ENCODE measurements around the gene SDF2L1. TPM values are rescaled to one million over a fixed set of nuclear protein-coding genes. Genes with fewer than 3 reads are reported as not detected.

SDF2L1 gene
- total RNA-seq, 1 donor, result 18.3 TPM

- H3K4me3 ChIP-seq (ENCODE audit: low read depth, low read length), result no peak overlapping the region
- DNase-seq (ENCODE audit: low read depth), result no peak
- TF ChIP-seq, protein P1, sequence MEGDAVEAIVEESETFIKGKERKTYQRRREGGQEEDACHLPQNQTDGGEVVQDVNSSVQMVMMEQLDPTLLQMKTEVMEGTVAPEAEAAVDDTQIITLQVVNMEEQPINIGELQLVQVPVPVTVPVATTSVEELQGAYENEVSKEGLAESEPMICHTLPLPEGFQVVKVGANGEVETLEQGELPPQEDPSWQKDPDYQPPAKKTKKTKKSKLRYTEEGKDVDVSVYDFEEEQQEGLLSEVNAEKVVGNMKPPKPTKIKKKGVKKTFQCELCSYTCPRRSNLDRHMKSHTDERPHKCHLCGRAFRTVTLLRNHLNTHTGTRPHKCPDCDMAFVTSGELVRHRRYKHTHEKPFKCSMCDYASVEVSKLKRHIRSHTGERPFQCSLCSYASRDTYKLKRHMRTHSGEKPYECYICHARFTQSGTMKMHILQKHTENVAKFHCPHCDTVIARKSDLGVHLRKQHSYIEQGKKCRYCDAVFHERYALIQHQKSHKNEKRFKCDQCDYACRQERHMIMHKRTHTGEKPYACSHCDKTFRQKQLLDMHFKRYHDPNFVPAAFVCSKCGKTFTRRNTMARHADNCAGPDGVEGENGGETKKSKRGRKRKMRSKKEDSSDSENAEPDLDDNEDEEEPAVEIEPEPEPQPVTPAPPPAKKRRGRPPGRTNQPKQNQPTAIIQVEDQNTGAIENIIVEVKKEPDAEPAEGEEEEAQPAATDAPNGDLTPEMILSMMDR (IDR thresholded peaks at IDR 0.05; ENCODE audit: insufficient read depth, low read length), result no peak
These were observed 38.9 kb downstream of the SDF2L1 start for GRCh38 chr22:21680830-21681565.

- H3K4me3 ChIP-seq (ENCODE audit: low read depth, low read length), result no peak overlapping the region
- TF ChIP-seq, protein P1 (IDR thresholded peaks at IDR 0.05; ENCODE audit: insufficient read depth, low read length), result no peak
- no peak for DNase-seq (ENCODE audit: low read depth)
These were observed 39.7 kb downstream of the SDF2L1 start for GRCh38 chr22:21681566-21682370.

- H3K4me3 ChIP-seq (ENCODE audit: low read depth, low read length), result no peak overlapping the region
These were observed 40.5 kb downstream of the SDF2L1 start for GRCh38 chr22:21682385-21683175.

DNA sequence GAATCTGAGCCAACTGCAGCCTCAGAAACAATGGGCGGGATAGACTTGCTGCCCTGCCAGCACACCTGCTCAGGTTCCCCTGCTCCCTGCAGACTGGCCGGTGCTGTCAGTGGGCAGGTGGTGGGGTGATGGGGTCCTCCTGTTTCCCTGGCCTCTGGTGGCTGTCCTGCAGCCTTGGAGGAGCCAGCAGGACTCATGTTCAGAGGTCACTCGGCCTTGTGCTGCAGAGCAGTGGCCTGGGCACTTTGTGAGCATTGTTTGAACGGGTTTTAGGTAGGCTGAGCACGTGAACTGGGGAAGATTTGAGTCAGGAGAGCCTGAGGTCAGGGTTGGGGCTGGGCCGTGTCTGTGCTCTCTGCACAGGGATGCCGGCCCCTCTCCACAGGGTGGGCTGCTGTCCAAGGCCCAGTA lies 41.3 kb downstream of the SDF2L1 start:
- H3K4me3 ChIP-seq (ENCODE audit: low read depth, low read length), result no peak overlapping the region
- TF ChIP-seq, protein P1 (IDR thresholded peaks at IDR 0.05; ENCODE audit: insufficient read depth, low read length), result no peak
- no peak for DNase-seq (ENCODE audit: low read depth)

More at GRCh38 chr22:21682385-21683175, 40.5 kb downstream of the SDF2L1 start:
- TF ChIP-seq, protein P1 (IDR thresholded peaks at IDR 0.05; ENCODE audit: insufficient read depth, low read length), result no peak
- no peak for DNase-seq (ENCODE audit: low read depth)

DNA sequence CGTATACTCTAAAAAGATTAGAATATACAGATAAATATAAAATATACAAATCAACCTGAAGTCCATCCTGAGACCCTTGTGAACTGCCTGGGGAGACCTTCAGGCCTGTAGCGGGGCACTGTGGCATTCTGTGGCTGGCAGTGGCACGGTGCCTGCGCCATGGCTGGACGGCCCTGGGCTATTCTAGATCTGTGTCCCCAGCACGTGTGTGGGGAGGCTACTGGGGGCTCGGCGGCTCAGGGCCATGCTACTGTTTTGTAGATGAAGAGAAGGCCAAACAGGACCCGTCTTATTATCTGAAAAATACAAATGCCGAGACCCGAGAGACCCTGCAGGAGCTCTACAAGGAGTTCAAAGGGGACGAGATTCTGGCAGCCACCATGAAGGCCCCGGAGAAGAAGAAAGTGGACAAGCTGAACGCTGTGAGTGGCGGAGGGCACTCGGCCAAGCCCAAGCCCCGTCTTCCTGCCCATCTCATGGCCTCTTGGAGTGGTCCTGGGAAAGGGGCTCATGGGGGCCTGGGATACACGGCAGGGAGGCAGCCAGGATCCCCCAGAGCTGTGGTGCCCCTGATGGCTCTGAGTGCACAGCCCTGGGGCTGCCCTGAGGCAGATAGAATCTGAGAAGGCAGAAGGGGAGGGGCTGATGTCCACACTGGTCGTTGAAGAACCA lies 42.5 kb downstream of the SDF2L1 start:
- no peak overlapping the region for H3K4me3 ChIP-seq (ENCODE audit: low read depth, low read length)
- TF ChIP-seq, protein P1 (IDR thresholded peaks at IDR 0.05; ENCODE audit: insufficient read depth, low read length), result no peak
- DNase-seq (ENCODE audit: low read depth), result no peak

DNA sequence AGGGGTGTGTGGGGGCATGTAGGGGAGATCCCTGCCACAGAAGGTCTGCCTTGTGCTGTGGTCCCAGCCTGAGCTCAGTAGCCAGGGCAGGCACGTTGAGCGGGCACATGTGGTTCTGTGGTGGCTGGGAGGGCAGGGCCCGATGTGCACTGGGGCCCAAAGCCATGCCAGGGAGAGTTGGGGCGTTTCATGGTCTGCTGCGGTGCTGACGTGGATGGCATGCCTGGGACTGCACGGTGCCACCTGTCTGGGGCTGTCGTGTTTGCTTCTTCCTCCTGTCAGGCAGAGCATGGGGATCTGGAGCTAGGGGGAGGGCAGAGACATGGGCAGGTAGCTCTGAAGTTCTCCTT lies 43.0 kb downstream of the SDF2L1 start:
- TF ChIP-seq, protein P1 (IDR thresholded peaks at IDR 0.05; ENCODE audit: insufficient read depth, low read length), result no peak
- no peak for DNase-seq (ENCODE audit: low read depth)

More for the DNA sequence above, 43.0 kb downstream of the SDF2L1 start:
- H3K4me3 ChIP-seq (ENCODE audit: low read depth, low read length), result no peak overlapping the region
